Frontal cortex (tissue), 4 donors: ENCODE measurements around the gene SRY. TPM values are rescaled to one million over a fixed set of nuclear protein-coding genes. Genes with fewer than 3 reads are reported as not detected.
"Not testable (repeated sequence)": the region's sequence is repeated elsewhere in the genome, so short reads cannot be mapped to it uniquely, and the experiment has no call there.

Experiments used
- DNase-seq, 2 donors: peaks; one replicate each; pipeline ENCODE4 v3.0.0; 2012; ENCODE audit warnings: low spot score in 2 of 2
- FAIRE-seq: peaks from 2 replicates; lab custom pipeline; 2012; peaks lifted over from hg19 to GRCh38; lab: Jason Lieb, UNC
- small RNA-seq: library from RNA; depleted of rRNA; stranded (forward); fragments of <200 nt; gene quantifications from one replicate; pipeline ENCODE3, GENCODE V24; 2014
- total RNA-seq: library from RNA; depleted of rRNA; stranded (reverse); fragments of >200 nt; gene quantifications from one replicate; pipeline ENCODE4 v1.2.3, GENCODE V29; 2014
- donor health status: control.
- donor health status: control.
- donor health status: control.

Gene SRY
- not detected for total RNA-seq

DNA sequence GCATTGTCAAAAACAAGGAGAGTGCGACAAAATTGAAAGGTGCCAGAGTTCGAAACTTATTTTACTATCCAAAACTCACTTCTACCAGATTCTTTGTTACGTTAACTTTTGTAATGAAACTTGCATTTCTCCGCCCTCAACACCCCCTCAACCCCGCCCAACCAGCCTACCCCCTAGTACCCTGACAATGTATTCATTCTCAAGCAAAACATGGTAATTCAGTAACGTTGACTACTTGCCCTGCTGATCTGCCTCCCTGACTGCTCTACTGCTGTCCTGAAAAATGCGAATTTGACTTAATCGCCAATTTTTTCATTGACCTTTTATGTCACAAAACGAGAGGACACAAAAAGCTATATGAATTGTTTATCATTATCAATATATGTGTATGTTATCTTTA is at the start of gene SRY:
Gene SRY (minus strand): TSS at position 83 of the 400 bp plus-strand sequence. CDS start 79 bp downstream, at position 4.
- FAIRE-seq (no peak), DNase-seq (no peak)

DNA sequence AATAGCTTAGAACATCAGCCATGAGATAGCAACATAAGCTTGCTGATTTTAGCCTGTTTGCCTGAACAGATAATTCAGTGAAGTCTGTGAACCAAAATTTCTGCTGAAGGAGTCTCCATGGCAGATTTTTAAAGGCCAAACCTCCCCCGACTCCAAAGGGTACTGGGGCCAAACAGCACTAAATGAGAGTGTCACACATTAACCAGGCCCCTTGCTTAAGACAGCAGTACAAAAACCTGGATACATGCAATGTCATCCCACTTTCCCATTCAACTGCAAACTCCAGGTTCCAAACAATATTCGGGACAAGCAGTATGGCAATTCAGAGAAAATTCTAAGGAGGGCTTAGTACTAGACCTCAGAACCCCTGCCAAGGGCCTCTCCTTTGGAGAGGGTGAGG is 49.6 kb upstream of the SRY start:
- DNase-seq (no peak), FAIRE-seq (no peak)

DNA sequence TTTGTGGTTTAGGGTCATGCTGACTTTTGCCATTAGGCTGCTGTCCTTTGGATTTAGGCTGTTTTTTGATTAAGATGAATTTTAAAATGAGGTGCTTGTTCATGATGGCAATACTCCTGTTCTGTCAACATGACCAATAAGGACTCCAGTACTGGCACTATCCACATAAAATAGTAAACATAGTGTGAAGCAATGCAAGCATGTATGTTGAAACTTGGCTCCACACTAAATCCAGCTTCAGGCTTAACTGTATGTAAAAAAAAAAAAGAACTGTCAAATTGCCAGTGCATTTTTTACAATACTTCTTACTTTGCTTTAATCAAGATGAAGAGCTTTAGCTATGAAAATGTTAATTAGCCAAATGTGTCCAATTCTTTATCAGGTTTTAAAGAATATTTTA is 47.7 kb upstream of the SRY start:
- FAIRE-seq: no peak

DNA sequence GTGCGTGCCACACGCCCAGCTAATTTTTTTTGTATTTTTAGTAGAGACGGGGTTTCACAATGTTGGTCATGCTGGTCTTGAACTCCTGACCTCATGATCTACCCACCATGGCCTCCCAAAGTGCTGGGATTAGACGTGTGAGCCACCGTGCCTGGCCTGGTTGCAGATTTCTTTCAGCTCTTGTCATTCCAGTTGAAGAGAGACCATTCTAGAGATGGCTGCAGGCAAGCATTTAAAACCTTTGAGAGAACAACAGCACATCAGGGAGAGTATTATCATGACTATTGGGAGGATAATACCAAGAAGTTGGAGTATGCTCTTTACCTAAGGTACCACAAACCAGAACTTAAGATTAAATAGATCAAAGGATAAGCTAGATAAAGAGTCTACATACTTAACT is 41.0 kb upstream of the SRY start:
- DNase-seq: no peak

More for the DNA sequence above, 47.7 kb upstream of the SRY start:
- DNase-seq: no peak

DNA sequence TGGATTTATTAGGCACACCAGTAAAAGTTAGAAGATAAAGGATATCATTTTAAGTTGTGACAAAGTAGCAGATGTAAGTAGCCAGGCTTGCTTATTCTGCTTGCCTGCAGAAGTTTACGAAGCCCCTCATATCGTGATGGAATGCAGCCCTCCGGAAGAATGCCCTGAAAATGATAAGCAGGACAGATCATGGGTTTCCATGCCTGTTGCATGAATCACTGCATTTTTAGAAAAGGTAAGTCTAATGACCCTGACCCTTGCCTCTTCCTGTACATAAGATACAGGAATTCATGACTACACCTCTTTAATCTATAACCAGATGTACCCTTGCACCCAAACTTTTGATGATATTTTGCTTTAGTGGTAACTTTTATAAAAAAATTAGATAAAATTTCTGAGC is 37.0 kb upstream of the SRY start:
- FAIRE-seq (no peak), DNase-seq (no peak)

More for the DNA sequence above, 41.0 kb upstream of the SRY start:
- no peak for FAIRE-seq

DNA sequence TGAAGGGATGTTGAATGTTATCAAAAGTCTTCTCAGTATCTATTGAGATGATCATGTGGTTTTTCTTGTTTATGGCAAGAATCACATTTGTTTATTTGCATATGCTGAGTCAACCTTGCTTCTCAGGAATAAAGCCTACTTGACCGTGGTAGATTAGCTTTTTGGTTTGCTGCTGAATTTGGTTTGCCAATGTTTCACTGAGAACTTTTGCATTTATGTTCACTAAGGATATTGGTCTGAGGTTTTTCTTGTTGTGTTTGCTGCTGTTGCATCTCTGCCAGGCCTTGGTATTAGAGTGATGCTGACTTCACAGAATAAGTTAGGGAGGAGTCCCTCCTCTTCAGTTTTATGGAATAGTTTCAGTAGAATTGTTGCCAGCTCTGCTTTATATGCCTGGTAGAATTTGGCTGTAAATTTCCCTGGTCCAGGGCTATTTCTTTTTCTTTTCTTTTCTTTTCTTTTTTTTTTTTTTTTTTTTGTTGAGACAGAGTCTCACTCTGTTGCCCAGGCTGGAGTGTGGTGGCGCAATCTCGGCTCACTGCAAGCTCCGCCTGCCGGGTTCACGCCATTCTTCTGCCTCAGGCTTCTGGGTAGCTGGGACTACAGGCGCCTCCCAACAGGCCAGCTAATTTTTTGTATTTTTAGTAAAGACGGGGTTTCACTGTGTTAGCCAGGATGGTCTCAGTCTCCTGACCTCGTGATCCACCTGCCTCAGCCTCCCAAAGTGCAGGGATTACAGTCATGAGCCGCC is 29.8 kb upstream of the SRY start:
- DNase-seq, FAIRE-seq: not testable (repeated sequence)

DNA sequence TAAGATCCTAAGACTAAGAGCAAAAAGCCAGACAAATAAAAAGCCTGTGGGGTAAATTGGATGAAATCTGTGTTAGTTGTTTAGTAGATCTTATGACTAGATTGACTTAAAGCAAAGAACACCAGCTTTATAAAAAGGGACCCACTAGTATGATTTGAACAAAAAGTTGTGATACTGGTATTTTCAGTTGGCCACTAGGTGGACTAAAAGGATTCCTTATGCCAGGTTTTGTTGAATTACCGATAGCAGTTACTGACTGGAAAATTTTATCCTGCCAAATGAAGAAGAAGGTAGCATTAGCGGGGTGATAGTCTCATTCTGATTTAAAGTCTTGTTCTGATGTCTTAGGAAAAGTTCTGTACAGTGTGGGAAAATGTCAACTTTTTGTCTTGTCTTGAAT is 12.8 kb upstream of the SRY start:
- FAIRE-seq: no peak
- no peak for DNase-seq

DNA sequence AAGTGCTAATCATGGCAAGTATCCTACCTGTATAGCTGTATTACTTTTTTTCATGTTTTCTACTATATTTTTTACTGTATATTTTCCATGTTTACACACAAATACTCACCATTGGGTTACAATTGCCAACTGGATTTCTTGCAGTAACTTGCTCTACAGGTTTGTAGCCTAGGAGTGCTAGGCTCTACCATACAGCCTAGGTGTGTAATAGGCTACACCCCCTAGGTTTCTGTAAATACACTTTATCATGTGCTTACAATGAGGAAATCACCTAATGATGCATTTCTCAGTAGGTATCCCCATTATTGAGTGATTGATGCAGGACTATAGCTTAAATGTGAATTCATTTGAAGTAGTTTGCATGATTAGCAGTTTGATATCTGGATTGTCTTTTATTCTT is 10.5 kb upstream of the SRY start:
- DNase-seq: no peak
- no peak for FAIRE-seq

DNA sequence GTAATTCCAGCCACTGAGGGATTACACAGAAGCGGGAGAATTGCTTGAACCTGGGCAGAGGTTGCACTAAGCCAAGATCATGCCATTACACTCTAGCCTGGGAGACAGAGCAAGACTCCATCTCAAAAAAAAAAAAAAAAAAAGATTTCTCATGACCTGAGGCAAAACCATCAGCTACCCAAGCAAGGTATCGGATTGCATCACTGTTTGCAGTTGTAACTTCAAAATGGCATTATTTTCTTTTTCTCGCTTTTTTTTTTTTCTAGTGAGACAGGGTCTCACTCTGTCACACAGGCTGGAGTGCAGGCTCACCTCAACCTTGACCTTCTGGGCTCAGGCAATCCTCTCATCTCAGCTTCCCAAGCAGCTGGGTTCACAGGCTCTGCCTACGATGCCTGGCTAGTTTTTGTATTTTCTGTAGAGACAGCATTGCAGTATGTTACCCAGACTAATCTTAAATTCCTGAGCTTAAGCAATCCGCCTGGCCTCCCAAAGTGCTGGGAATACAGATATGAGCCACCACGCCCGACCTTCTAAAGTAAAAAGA is 9.6 kb upstream of the SRY start:
- no peak for FAIRE-seq

DNA sequence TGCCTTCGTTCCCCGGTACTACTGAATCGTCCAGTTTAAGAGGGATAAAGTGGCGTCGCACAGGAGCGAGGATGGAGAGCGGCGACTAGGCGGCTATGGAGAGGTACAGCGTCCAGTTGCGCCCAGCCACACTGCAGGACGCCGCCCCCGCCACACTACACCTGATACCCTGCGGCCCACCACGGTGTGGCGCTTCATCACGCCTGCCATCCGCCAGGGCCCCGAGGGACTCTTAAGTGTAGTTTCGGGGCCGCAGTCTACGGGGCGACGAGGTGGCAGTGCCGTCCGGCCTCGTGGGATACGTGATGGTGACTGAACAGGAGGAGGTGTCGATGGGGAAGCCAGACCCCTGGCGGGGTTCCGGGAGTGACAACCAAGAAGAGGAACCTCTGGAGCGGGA is 2.3 kb upstream of the SRY start:
- no peak for FAIRE-seq
- DNase-seq: no peak

More for the DNA sequence above, 9.6 kb upstream of the SRY start:
- DNase-seq: no peak

DNA sequence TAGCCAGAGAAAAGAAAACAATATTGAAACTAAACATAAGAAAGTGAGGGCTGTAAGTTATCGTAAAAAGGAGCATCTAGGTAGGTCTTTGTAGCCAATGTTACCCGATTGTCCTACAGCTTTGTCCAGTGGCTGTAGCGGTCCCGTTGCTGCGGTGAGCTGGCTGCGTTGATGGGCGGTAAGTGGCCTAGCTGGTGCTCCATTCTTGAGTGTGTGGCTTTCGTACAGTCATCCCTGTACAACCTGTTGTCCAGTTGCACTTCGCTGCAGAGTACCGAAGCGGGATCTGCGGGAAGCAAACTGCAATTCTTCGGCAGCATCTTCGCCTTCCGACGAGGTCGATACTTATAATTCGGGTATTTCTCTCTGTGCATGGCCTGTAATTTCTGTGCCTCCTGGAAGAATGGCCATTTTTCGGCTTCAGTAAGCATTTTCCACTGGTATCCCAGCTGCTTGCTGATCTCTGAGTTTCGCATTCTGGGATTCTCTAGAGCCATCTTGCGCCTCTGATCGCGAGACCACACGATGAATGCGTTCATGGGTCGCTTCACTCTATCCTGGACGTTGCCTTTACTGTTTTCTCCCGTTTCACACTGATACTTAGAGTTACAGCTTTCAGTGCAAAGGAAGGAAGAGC is 488 bp downstream of the SRY start:
- DNase-seq (no peak), FAIRE-seq (no peak)

Small RNA genes within 50 kb of the gene (small RNA-seq; reads per million reads assigned to genes)
- gene RNU6-1334P (not detected), gene TOMM22P2 (not detected)

Other genes with a start within 250 kb of the SRY start
- 231 TPM for gene RPS4Y1, start 53.9 kb upstream of the SRY start, total RNA-seq
- gene ZFY, start 147.7 kb upstream of the SRY start, total RNA-seq: 37.9 TPM